Right atrium auricular region (tissue), 2 donors: ENCODE measurements around the gene HPX. TPM values are rescaled to one million over a fixed set of nuclear protein-coding genes. Genes with fewer than 3 reads are reported as not detected.

Experiments used
- DNase-seq: peaks from one replicate; pipeline ENCODE4 v3.0.0-alpha.2; 2019; ENCODE audit warnings: low spot score
- H3K27ac ChIP-seq, 2 donors: fragments of 200-600 bp; sonication (generic); 1 replicate in 1 of 2; 2 replicates in 1 of 2; pipeline ENCODE4 v1.5.1; 2016 to 2019
- H3K27me3 ChIP-seq, 2 donors: fragments of 200-600 bp; sonication (generic); one replicate each; pipeline versions ENCODE4 v1.5.1 to v1.6.0; 2017 to 2019
- H3K36me3 ChIP-seq: fragments of 200-600 bp; sonication (generic); one replicate; pipeline ENCODE4 v1.5.1; 2016
- H3K4me1 ChIP-seq, 2 donors: fragments of 200-600 bp; sonication (generic); one replicate each; pipeline versions ENCODE4 v1.5.1 to v1.6.0; 2017 to 2019
- H3K4me3 ChIP-seq, 2 donors: fragments of 200-600 bp; sonication (generic); 1 replicate in 1 of 2; 2 replicates in 1 of 2; pipeline ENCODE4 v1.5.1; 2017 to 2019; ENCODE audit warnings: mild to moderate bottlenecking in 1 of 2, moderate library complexity in 1 of 2
- H3K9me3 ChIP-seq, 2 donors: fragments of 200-600 bp; sonication (generic); one replicate each; pipeline ENCODE4 v1.5.1; 2019
- total RNA-seq, 2 donors: library from RNA; depleted of rRNA; stranded (reverse); fragments of >200 nt; gene quantifications; one replicate each; pipeline ENCODE4 v1.1.0, GENCODE V29; 2016
- TF ChIP-seq, protein P1 (sequence below), 2 donors: fragments of 200-600 bp; sonication (generic); IDR thresholded peaks; one replicate each; pipeline ENCODE4 v1.5.1; 2019; ENCODE audit warnings: antibody characterized with exemption in 2 of 2

HPX gene, protein sequence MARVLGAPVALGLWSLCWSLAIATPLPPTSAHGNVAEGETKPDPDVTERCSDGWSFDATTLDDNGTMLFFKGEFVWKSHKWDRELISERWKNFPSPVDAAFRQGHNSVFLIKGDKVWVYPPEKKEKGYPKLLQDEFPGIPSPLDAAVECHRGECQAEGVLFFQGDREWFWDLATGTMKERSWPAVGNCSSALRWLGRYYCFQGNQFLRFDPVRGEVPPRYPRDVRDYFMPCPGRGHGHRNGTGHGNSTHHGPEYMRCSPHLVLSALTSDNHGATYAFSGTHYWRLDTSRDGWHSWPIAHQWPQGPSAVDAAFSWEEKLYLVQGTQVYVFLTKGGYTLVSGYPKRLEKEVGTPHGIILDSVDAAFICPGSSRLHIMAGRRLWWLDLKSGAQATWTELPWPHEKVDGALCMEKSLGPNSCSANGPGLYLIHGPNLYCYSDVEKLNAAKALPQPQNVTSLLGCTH
- total RNA-seq = under 1 TPM in 1 of 2 donors, not detected in 1; 0.20 TPM

DNA sequence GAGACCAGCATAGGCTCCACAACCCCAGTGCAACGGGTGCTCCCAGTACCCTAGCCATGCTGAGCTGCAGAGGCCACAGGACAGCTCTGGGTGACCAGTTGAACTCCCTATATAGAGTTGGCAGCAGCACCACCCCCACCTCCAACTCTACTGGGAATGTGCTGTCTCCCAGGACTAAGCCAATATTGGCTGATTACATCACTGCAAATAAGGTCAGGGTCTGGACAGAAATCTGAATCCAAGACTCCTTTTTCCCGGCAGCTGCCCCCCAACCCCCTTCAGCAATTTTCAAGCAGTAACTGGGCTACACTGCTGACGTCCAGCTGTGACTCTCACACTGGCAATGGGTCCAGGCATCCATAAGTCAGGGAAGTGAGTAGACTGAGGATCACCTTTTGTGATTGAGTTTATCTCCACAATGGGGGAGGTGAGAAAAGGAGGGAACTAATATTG is at the start of gene HPX:
HPX (minus strand) TSS at position 82 of the 453 bp plus-strand sequence; CDS start at position 58, 24 bp downstream.
- DNase-seq = no peak
- Histone ChIP-seq H3K9me3 (no peaks in the 10 kb centered on the region), H3K4me3 (no peak within 1 kb of the TSS), H3K27me3 (no peaks in the 10 kb centered on the region), H3K36me3 (no peaks in the 10 kb centered on the region), H3K27ac (no peak within 1 kb of the TSS), H3K4me1 (no peaks in the 10 kb centered on the region)
- TF ChIP-seq, protein P1, sequence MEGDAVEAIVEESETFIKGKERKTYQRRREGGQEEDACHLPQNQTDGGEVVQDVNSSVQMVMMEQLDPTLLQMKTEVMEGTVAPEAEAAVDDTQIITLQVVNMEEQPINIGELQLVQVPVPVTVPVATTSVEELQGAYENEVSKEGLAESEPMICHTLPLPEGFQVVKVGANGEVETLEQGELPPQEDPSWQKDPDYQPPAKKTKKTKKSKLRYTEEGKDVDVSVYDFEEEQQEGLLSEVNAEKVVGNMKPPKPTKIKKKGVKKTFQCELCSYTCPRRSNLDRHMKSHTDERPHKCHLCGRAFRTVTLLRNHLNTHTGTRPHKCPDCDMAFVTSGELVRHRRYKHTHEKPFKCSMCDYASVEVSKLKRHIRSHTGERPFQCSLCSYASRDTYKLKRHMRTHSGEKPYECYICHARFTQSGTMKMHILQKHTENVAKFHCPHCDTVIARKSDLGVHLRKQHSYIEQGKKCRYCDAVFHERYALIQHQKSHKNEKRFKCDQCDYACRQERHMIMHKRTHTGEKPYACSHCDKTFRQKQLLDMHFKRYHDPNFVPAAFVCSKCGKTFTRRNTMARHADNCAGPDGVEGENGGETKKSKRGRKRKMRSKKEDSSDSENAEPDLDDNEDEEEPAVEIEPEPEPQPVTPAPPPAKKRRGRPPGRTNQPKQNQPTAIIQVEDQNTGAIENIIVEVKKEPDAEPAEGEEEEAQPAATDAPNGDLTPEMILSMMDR (IDR thresholded peaks at IDR 0.05) = no peak

DNA sequence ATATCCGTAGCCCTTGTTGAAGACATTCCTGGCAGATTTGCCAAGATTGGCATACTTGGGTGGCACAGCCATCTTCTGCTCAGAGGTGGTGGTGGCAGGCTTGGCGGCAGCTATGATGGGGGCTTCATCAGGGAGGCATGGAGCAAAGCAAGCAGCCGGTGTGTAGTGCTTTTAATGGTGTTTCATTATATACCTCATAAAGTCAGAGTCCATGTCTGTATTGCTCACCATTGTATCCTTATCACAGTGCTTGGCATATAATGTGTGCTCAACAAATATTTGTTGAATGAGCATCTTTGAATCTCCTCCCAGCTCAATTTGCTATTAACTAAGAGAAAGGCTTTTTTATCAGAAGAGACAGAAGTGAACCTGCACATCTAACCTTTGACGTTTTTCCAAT is 48.5 kb upstream of the HPX start:
- Histone ChIP-seq H3K4me3 (no peak overlapping the region), H3K9me3 (no peaks in the 10 kb centered on the region), H3K27ac (no peak overlapping the region), H3K36me3 (peaks cover 38% of the 10 kb centered on the region), H3K27me3 (no peaks in the 10 kb centered on the region), H3K4me1 (no peaks in the 10 kb centered on the region)
- TF ChIP-seq, protein P1 (IDR thresholded peaks at IDR 0.05) = no peak
- no peak for DNase-seq

DNA sequence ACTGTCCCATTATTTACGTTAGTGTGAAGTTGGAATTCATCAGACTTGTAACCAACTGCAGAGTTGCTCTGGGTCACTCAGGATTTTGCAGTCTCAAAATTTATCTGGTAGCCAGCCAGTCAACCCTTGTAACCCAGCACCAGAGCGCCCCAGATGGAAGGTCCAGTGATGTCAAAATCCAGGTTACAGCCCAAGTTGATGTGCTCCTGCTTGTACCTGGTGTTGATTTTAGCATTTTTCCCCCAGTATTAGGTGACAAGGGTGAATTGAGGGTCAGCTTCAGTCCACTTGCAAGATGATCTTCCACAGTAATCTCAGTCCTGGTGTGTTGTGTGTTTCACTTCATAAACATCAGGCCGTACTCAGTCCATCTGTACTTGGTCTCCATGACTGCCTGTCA is 48.0 kb upstream of the HPX start:
- H3K4me1 ChIP-seq = no peaks in the 10 kb centered on the region
- no peaks in the 10 kb centered on the region for H3K9me3 ChIP-seq
- DNase-seq = no peak
- TF ChIP-seq, protein P1 (IDR thresholded peaks at IDR 0.05) = no peak
- no peak overlapping the region for H3K27ac ChIP-seq
- H3K36me3 ChIP-seq = peaks cover 38% of the 10 kb centered on the region
- H3K27me3 ChIP-seq = no peaks in the 10 kb centered on the region
- no peak overlapping the region for H3K4me3 ChIP-seq

DNA sequence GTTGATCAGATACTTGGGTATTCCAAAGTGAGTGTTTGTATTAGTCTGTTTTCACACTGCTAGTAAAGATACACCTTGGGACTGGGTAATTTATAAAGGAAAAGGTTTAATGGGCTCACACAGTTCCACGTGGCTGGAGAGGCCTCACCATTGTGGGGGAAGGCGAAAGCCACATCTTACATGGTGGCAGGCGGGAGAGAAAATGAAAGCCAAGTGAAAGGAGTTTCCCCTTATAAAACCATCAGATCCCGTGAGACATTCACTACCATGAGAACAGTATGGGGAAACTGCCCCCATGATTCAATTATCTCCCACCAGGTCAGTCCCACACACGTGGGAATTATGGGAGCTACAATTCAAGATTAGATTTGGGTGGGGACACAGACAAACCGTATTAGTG is 47.6 kb upstream of the HPX start:
- H3K4me1 ChIP-seq = no peaks in the 10 kb centered on the region
- DNase-seq = no peak
- H3K9me3 ChIP-seq = no peaks in the 10 kb centered on the region
- TF ChIP-seq, protein P1 (IDR thresholded peaks at IDR 0.05) = no peak
- no peaks in the 10 kb centered on the region for H3K27me3 ChIP-seq
- no peak overlapping the region for H3K27ac ChIP-seq
- no peak overlapping the region for H3K4me3 ChIP-seq
- peaks cover 42% of the 10 kb centered on the region for H3K36me3 ChIP-seq

DNA sequence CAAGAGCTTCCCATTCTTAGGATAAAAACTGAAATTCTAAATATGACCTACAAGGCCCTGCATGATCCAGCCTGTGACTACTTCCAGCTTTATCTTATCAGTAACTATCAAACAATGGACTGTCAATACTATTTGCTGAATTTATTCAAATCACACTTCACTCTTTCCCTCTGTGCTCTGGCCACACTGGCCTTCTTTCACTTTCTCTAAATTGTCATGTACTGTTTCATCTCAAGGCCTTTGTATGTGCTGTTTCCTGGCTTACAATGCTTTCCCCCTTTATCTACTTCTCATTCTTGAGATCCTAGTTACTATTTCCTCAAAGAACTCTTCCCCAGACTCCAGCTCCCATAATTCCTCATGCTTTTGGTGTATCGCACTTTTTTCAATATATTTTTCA is 46.2 kb upstream of the HPX start:
- Histone ChIP-seq H3K4me1 (peaks cover 0 to 12% of the 10 kb centered on the region in 2 donors), H3K36me3 (peaks cover 41% of the 10 kb centered on the region), H3K9me3 (no peaks in the 10 kb centered on the region)

More for the DNA sequence above, 46.2 kb upstream of the HPX start:
- Histone ChIP-seq H3K27me3 (no peaks in the 10 kb centered on the region), H3K27ac (no peak overlapping the region), H3K4me3 (no peak overlapping the region)
- no peak for DNase-seq
- TF ChIP-seq, protein P1 (IDR thresholded peaks at IDR 0.05) = no peak
